HepG2 (cell line): ENCODE measurements around the gene FLACC1. TPM values are rescaled to one million over a fixed set of nuclear protein-coding genes. Genes with fewer than 3 reads are reported as not detected.

ENCODE experiments used
- ATAC-seq: fragments of 200-7000 bp; cut with Tn5 transposase; 3 replicates; pipeline ENCODE4 v1.9.1; 2020; ENCODE audit warnings: mild to moderate bottlenecking, moderate library complexity
- BruUV-seq: library from RNA; stranded (reverse); fragments of 400-500 nt; replicated peaks from 2 replicates; lab custom pipeline; 2021; lab: Mats Ljungman, UMichigan
- CTCF ChIA-PET: fragments of 300-600 bp; formaldehyde crosslinking; extraction: SDS; loops from one replicate; lab custom pipeline; 2021; ENCODE audit warnings: low total read pairs, inconsistent platforms, low intra/inter-chr PET ratio; lab: Yijun Ruan, JAX
- POLR2A ChIA-PET: fragments of 350-600 bp; sonication (Branson Sonifier 250); formaldehyde crosslinking; loops from one replicate; lab custom pipeline; 2020; ENCODE audit warnings: antibody characterized with exemption, inconsistent platforms; lab: Yijun Ruan, JAX
- DNase-seq: peaks from one replicate; pipeline ENCODE4 v3.0.0-alpha.2; 2015; ENCODE audit warnings: low spot score
- FAIRE-seq: peaks from 3 replicates; lab custom pipeline; 2011; peaks lifted over from hg19 to GRCh38; lab: Jason Lieb, UNC
- H2AFZ ChIP-seq: one replicate; pipeline ENCODE4 v1.6.1; 2011; ENCODE audit warnings: low read length, inconsistent platforms
- H3K27ac ChIP-seq: fragments of 300-600 bp; 3 replicates; pipeline ENCODE4 v1.8.0; 2011; ENCODE audit warnings: mixed run types, mild to moderate bottlenecking, mixed read lengths, low read length, inconsistent platforms; ENCODE audit not compliant: insufficient read depth; ENCODE audit errors: extremely low read length
- H3K27me3 ChIP-seq, 2 experiments: fragments of 200-600 bp in 1 of 2; 2 replicates in 1 of 2; 3 replicates in 1 of 2; pipeline versions ENCODE4 v1.6.0 to v1.8.0; 2011; ENCODE audit warnings: low read length in 2 of 2, mild to moderate bottlenecking in 2 of 2, moderate library complexity in 2 of 2, inconsistent platforms in 1 of 2; ENCODE audit not compliant: insufficient read depth in 2 of 2, control insufficient read depth in 1 of 2
- H3K36me3 ChIP-seq, 2 experiments: fragments of 200-600 bp in 1 of 2; replicated peaks in 1 of 2; 2 replicates in 1 of 2; 3 replicates in 1 of 2; pipeline versions ENCODE4 v1.5.1 to v1.8.0; 2011; ENCODE audit warnings: low read length in 2 of 2, inconsistent platforms in 1 of 2; ENCODE audit not compliant: insufficient read depth in 2 of 2, control insufficient read depth in 1 of 2
- H3K4me1 ChIP-seq: 2 replicates; pipeline ENCODE4 v1.5.1; 2012; ENCODE audit warnings: low read length, inconsistent platforms; ENCODE audit not compliant: insufficient read depth
- H3K4me2 ChIP-seq: 2 replicates; pipeline ENCODE4 v1.6.0; 2011; ENCODE audit warnings: low read depth, low read length, inconsistent platforms
- H3K4me3 ChIP-seq, 3 experiments: fragments of 200-600 bp in 1 of 3; sonication (generic), shearing (Covaris generic) in 1 of 3; replicated peaks in 1 of 3; 2 replicates each; pipeline ENCODE4 v1.5.1; 2011 to 2016; ENCODE audit warnings: low read length in 3 of 3, inconsistent platforms in 2 of 3, low read depth in 2 of 3, mild to moderate bottlenecking in 2 of 3, control low read depth in 1 of 3, mixed read lengths in 1 of 3; ENCODE audit not compliant: insufficient read depth in 1 of 3
- H3K79me2 ChIP-seq: one replicate; pipeline ENCODE4 v1.6.1; 2011; ENCODE audit warnings: low read length, inconsistent platforms; ENCODE audit not compliant: insufficient read depth
- H3K9ac ChIP-seq: 2 replicates; pipeline ENCODE4 v1.6.0; 2011; ENCODE audit warnings: mild to moderate bottlenecking, low read depth, low read length, inconsistent platforms; ENCODE audit not compliant: insufficient read depth
- H3K9me3 ChIP-seq: 2 replicates; pipeline ENCODE4 v1.5.1; 2012; ENCODE audit warnings: mild to moderate bottlenecking, low read length
- H4K20me1 ChIP-seq: 2 replicates; pipeline ENCODE4 v1.6.0; 2011; ENCODE audit warnings: inconsistent platforms, mild to moderate bottlenecking, low read length, moderate library complexity; ENCODE audit not compliant: insufficient read depth
- TCF7 ChIP-seq: sonication (generic); IDR thresholded peaks from 2 replicates; pipeline ENCODE4 v1.6.1; 2016; ENCODE audit warnings: antibody characterized with exemption, low read depth
- USF2 ChIP-seq, 2 experiments: sonication (generic) in 1 of 2; formaldehyde crosslinking in 1 of 2; IDR thresholded peaks; 2 replicates each; pipeline versions ENCODE4 v1.5.1 to v1.6.1; 2011 to 2020; ENCODE audit warnings: borderline replicate concordance in 1 of 2, low read depth in 1 of 2, low read length in 1 of 2, mild to moderate bottlenecking in 1 of 2, missing genetic modification reagents in 1 of 2, moderate library complexity in 1 of 2
- ZNF547 ChIP-seq: sonication (generic); formaldehyde crosslinking; IDR thresholded peaks from 2 replicates; pipeline ENCODE4 v1.5.1; 2020; ENCODE audit warnings: mild to moderate bottlenecking, missing genetic modification reagents
- ZNF605 ChIP-seq: sonication (generic); formaldehyde crosslinking; IDR thresholded peaks from 2 replicates; pipeline ENCODE4 v1.8.0; 2022; ENCODE audit warnings: mild to moderate bottlenecking, missing genetic modification reagents
- WGBS: methylation state at CpG from one replicate; pipeline ENCODE4 v1.1.6; 2017; ENCODE audit warnings: low lambda C conversion rate; 5-methylcytosine and 5-hydroxymethylcytosine counted together
- in situ Hi-C: cut with HindIII; loops from 2 replicates; pipeline ENCODE4 v1.10.0; 2017; ENCODE audit warnings: low pct_unique_long_range_greater_than_20kb; ENCODE audit not compliant: extremely low pct_ligation_motif_present
- intact Hi-C: fragments of 100-400 bp; cut with micrococcal nuclease; formaldehyde crosslinking; loops from one replicate; pipeline ENCODE4 v1.10.0; 2022; ENCODE audit not compliant: unreplicated experiment
- polyA plus RNA-seq, 8 experiments: library from polyadenylated mRNA; depleted of rRNA in 3 of 8; stranded (reverse) in 7 of 8; unstranded in 1 of 8; fragments of >200 nt; fragmentation: Illumina TruSeq in 4 of 8; extraction: Trizol in 4 of 8; gene quantifications; 2 replicates each; pipeline versions ENCODE4 v1.2.1 to v1.2.3, GENCODE V29; 2011 to 2016; ENCODE audit warnings: low read depth in 4 of 8, missing spikeins in 1 of 8, mixed read lengths in 1 of 8; ENCODE audit not compliant: insufficient read depth in 1 of 8
- total RNA-seq, 5 experiments: library from RNA; depleted of rRNA; stranded (reverse); fragments of >200 nt; fragmentation: Illumina TruSeq; extraction: Trizol; gene quantifications; 2 replicates each; pipeline ENCODE4 v1.2.3, GENCODE V29; 2016; ENCODE audit warnings: low read depth in 1 of 5
- TF ChIP-seq, protein P1 (sequence below): sonication (generic); formaldehyde crosslinking; IDR thresholded peaks from 2 replicates; pipeline ENCODE4 v1.4.0; 2020; ENCODE audit warnings: missing genetic modification reagents, borderline replicate concordance
- TF ChIP-seq, protein P2 (sequence below): sonication (generic); formaldehyde crosslinking; IDR thresholded peaks from 2 replicates; pipeline ENCODE4 v1.4.0; 2020; ENCODE audit warnings: mild to moderate bottlenecking, missing genetic modification reagents
- TF ChIP-seq, protein P3 (sequence below): sonication (generic); formaldehyde crosslinking; conservative IDR thresholded peaks from 2 replicates; pipeline ENCODE4 v1.8.0; 2022; ENCODE audit warnings: low read depth, missing genetic modification reagents

Gene FLACC1
- total and polyA plus RNA-seq, 2 of the 13 experiments (the other 11 are each of a cell fraction or from before 2014, with no cell fraction given): 0.35 to 0.59 TPM

- Histone ChIP-seq H3K9ac (no peak overlapping the region), H3K9me3 (no peaks in the 10 kb centered on the region), H3K79me2 (peaks cover 21% of the 10 kb centered on the region), H3K27ac (no peak overlapping the region), H3K27me3 (no peaks in the 10 kb centered on the region), H3K4me1 (peaks cover 9% of the 10 kb centered on the region), H4K20me1 (no peaks in the 10 kb centered on the region), H3K36me3 (peaks cover 9 to 19% of the 10 kb centered on the region in 2 experiments), H2AFZ (no peak overlapping the region), H3K4me3 (no peak overlapping the region), H3K4me2 (no peak overlapping the region)
- ChIA-PET CTCF (no interaction called here), POLR2A (no interaction called here)
- ATAC-seq: no peak
- intact Hi-C loops: no loop called here
- TF ChIP-seq, protein P1, sequence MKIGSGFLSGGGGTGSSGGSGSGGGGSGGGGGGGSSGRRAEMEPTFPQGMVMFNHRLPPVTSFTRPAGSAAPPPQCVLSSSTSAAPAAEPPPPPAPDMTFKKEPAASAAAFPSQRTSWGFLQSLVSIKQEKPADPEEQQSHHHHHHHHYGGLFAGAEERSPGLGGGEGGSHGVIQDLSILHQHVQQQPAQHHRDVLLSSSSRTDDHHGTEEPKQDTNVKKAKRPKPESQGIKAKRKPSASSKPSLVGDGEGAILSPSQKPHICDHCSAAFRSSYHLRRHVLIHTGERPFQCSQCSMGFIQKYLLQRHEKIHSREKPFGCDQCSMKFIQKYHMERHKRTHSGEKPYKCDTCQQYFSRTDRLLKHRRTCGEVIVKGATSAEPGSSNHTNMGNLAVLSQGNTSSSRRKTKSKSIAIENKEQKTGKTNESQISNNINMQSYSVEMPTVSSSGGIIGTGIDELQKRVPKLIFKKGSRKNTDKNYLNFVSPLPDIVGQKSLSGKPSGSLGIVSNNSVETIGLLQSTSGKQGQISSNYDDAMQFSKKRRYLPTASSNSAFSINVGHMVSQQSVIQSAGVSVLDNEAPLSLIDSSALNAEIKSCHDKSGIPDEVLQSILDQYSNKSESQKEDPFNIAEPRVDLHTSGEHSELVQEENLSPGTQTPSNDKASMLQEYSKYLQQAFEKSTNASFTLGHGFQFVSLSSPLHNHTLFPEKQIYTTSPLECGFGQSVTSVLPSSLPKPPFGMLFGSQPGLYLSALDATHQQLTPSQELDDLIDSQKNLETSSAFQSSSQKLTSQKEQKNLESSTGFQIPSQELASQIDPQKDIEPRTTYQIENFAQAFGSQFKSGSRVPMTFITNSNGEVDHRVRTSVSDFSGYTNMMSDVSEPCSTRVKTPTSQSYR (CRISPR knock-in tag): no peak
- TF ChIP-seq ZNF605 (CRISPR knock-in tag): no peak
- TF ChIP-seq, protein P2, sequence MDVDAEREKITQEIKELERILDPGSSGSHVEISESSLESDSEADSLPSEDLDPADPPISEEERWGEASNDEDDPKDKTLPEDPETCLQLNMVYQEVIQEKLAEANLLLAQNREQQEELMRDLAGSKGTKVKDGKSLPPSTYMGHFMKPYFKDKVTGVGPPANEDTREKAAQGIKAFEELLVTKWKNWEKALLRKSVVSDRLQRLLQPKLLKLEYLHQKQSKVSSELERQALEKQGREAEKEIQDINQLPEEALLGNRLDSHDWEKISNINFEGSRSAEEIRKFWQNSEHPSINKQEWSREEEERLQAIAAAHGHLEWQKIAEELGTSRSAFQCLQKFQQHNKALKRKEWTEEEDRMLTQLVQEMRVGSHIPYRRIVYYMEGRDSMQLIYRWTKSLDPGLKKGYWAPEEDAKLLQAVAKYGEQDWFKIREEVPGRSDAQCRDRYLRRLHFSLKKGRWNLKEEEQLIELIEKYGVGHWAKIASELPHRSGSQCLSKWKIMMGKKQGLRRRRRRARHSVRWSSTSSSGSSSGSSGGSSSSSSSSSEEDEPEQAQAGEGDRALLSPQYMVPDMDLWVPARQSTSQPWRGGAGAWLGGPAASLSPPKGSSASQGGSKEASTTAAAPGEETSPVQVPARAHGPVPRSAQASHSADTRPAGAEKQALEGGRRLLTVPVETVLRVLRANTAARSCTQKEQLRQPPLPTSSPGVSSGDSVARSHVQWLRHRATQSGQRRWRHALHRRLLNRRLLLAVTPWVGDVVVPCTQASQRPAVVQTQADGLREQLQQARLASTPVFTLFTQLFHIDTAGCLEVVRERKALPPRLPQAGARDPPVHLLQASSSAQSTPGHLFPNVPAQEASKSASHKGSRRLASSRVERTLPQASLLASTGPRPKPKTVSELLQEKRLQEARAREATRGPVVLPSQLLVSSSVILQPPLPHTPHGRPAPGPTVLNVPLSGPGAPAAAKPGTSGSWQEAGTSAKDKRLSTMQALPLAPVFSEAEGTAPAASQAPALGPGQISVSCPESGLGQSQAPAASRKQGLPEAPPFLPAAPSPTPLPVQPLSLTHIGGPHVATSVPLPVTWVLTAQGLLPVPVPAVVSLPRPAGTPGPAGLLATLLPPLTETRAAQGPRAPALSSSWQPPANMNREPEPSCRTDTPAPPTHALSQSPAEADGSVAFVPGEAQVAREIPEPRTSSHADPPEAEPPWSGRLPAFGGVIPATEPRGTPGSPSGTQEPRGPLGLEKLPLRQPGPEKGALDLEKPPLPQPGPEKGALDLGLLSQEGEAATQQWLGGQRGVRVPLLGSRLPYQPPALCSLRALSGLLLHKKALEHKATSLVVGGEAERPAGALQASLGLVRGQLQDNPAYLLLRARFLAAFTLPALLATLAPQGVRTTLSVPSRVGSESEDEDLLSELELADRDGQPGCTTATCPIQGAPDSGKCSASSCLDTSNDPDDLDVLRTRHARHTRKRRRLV (CRISPR knock-in tag): no peak
- no peak for TF ChIP-seq USF2 (IDR thresholded peaks at IDR 0.05; ENCODE audit: low read depth, low read length)
- TF ChIP-seq USF2 (CRISPR knock-in tag; IDR thresholded peaks at IDR 0.05; ENCODE audit: borderline replicate concordance): no peak
- TF ChIP-seq TCF7: no peak
- TF ChIP-seq, protein P3, sequence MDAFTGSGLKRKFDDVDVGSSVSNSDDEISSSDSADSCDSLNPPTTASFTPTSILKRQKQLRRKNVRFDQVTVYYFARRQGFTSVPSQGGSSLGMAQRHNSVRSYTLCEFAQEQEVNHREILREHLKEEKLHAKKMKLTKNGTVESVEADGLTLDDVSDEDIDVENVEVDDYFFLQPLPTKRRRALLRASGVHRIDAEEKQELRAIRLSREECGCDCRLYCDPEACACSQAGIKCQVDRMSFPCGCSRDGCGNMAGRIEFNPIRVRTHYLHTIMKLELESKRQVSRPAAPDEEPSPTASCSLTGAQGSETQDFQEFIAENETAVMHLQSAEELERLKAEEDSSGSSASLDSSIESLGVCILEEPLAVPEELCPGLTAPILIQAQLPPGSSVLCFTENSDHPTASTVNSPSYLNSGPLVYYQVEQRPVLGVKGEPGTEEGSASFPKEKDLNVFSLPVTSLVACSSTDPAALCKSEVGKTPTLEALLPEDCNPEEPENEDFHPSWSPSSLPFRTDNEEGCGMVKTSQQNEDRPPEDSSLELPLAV (CRISPR knock-in tag): no peak
- no peak for TF ChIP-seq ZNF547
- BruUV-seq: no TSS peak
- in situ Hi-C loops: no loop called here
- FAIRE-seq: no peak
- DNase-seq: no peak
- WGBS: 97% methylated on average over 2 of the region's 2 CpGs
These were observed 90.5 kb downstream of the FLACC1 start for GRCh38 chr2:201266629-201267028.
